GM19328 (cell line): Measurements from ENCODE around the gene NFIA.

ENCODE experiments used
- ATAC-seq: cut with Tn5 transposase; IDR thresholded peaks from one replicate; pipeline ENCODE4 v1.9.1; 2021; ENCODE audit warnings: mild to moderate bottlenecking, moderate library complexity; ENCODE audit not compliant: unreplicated experiment

NFIA gene

DNA sequence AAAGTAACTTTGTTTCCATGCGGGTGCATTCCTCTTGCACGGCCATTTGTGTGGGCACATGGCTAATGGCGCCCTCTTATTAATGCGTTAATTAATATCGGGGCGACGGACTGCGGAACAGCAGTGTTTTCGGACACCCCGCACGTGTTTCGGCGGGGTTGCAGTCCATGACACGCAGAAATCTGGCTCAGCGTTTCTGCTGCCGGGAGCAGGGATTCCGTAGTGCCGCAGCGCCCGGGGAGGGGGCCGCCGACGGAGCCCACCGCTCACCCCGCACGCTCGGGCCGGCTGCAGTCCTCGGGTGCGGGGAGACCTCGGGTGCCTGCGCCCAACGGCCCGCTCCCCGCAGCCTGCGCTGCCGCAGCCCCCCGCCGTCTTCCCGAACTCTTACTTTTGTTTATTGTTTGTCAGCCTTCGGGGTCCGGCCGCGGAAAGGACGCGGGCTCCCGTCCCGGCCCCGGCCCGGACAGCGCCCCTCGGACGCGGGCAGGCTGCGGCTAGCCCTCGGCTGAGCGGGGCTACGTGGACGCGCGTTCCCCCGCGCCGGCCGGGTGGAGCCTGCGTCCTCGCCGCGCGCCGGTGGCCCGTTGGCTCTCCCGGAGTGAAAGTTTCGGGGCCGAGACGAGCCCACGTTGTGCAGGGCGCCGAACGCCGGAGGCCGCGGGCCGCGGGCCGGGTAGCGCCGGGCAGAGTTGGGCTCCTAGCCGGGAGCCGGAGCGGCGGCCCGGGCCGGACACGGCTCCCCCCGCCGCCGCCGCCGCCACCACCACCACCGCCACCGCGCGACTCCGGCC lies 849 bp downstream of the NFIA start:
- ATAC-seq = no peak

DNA sequence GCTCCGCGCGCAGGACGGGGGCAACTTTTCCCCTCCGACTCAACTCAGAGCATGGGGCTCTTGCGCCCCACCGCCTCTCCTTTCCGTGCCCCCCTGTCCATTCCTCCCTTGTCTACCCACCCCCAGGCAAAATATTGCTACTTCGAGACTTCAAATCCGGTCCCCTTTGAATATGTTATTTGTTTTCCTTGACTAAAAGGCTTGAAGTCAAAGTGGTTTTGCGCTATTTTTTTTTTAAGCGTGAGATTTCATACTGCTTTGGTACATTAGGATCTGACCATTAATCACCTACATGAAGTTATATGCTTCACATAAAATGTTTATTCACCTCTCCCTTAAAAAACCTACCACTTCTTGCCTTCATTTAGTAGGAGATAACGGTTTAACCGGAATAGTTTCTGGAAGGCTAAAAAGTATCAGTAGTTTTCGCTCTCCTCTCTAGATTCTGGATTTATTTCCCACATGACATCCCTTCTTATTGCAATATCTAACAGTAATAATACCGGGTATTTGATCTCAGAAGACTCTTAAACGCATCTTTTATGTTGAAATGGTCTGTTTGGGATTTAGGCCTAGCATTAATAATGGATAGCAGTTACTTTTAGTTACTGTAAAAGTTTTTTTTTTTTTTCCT lies 1.6 kb downstream of the NFIA start:
- ATAC-seq = no peak

DNA sequence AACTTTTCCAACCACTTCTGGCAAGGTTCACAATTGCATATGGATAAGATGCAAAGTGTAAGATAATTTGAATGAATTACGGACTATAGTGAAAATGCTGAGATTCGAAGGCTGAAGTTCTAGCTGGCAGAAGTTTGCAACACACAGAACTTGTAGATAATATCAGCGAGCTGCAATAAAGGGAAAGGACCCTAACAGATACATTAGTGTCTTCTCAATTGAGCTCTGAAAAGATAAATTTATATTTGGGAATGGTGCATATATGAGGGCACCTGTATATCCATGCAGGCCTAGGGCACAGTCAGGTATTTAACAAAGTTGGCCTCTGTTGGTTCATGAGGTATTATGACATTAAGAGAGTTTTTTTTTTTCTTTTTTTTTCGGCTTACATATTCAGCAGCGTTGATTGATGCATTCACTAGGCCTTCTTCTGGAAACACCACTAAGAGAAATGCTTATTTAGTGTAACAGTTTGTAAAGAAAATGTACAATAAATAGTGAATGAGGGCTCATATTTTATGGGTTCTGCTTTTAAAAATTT lies 2.2 kb downstream of the NFIA start:
- ATAC-seq = no peak

DNA sequence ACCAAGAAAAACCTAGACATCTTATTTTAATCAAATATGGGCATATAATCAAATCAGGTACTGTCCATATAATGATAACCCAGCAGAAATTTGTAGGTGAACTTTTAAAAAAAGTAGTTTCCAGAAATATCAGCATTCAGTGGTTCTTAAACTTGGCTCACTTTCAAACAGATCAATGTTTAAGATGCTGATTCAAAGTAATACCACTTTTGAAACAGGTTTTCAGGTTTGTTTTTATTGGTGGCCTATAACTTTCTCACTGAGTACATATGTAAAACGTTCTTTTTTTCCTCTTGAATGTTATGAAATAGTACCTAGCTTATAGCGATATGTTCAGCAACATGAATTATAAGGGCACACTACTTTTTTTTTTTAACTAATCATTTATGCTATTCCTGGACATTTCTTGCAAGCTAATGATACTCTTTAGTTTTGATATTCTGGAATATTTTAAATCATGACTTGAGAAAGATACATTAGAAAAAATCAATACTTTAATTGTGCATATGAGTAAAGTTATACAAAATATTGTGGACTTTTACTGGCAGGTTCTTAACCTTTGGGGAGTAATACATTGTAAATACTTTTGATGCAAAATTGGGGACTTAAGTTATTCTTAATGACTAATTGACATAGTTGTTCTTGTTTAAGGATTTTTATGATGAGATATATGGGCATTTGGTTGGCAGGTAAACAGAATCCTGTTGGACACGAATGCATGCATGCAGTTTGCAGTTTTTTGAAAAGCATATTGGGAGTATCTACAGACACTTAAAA lies 3.0 kb downstream of the NFIA start:
- no peak for ATAC-seq

DNA sequence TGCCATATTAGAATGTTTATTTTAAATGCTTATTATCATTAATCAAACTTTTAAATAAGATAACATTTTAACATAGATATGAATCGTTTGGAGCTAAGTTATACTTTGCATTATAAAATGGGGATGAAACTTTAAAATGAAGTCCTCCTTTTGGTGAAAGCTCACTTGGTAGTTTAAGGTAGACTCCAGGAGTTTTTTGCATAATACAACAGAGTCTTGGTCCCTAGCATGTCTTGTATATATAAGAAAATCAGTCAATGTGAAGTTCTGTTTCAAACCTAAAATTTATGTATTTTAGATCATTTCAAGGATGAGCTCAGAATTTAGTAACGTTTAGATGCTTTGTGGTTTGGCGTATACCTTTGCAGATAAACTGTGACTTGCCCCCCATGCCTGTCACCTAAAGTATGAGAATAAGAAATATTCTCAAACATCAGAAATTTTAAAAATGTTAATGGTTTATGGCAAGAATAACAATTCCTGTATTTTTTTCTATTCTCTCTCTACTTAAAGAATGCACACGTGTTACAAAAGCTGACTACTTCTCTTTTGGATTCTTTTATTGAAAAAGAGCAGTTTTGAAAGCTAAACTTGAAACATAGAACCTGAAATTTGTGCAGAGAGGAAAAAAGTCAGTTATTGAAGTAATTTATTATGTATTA lies 3.8 kb downstream of the NFIA start:
- ATAC-seq = no peak

DNA sequence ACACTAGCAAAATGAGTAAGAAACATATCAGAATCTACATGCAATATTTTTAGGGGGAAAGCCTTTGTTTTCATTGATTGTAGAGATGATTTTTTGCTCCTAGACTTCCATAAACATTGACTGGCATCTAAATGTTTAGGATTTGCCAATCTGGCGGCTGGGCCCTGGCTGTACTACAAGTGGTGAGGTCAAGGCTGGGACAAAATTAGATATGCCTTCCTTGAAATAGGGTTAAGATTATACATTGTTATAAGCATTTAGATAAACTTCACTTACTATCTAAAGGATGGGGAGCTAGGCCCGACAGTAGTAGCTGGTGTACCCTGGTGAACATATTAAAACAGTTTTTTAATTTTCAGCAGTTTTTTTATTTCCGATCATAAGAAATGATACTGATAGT lies 5.2 kb downstream of the NFIA start:
- no peak for ATAC-seq

DNA sequence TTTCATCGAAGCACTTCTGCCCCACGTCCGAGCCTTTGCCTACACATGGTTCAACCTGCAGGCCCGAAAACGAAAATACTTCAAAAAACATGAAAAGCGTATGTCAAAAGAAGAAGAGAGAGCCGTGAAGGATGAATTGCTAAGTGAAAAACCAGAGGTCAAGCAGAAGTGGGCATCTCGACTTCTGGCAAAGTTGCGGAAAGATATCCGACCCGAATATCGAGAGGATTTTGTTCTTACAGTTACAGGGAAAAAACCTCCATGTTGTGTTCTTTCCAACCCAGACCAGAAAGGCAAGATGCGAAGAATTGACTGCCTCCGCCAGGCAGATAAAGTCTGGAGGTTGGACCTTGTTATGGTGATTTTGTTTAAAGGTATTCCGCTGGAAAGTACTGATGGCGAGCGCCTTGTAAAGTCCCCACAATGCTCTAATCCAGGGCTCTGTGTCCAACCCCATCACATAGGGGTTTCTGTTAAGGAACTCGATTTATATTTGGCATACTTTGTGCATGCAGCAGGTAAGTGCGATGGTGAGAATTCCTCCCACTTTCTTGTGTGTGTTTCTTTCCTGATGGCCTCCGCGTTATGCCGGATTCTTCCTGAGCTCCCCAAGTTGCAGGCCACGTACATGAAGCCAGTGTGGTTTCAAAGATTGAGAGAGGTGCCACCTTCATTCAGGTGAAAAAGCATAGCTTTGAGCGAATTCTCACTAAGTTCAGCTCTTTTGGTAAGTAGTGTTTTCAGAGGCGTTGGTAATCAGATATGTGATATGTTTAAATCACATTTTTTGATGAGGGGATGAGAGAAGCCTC lies 6.0 kb downstream of the NFIA start:
- ATAC-seq = no peak

DNA sequence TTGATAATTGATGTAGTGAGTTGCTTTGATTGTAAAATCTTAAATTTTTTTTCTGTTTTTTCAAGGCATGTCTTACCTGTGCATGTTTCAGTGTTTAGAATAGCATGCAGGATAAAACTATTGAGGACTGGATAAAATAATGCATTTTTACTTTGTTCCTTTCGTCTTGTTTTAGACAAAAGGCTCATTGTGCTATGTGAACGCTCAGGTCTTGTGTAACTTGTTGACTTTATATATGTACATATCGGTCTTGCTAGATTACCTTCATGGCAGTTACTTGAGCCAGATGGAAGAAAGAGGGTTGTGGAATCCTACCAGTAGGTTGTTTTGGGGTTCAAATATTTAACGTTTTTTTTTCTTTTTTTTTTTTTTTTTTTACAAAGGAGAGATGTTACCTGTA lies 7.0 kb downstream of the NFIA start:
- no peak for ATAC-seq

DNA sequence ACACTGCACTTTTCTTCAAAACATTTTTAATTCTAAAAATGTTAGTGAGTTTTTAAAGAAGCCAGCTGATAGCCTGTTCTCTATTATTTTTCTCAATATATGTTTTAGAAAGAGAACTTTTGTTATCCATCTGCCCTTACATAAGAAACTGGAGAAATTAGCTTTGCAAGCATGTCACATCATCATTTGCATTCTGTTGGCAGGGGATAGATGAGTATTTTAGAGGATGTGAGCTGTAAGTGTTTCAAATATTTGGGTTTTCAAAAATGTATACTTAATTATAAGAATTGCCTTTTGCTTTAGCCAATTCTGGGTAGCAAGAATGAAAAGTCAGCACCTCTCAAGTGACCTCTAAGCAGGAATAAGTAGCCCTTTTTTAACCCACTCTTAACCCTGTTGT lies 7.4 kb downstream of the NFIA start:
- no peak for ATAC-seq

DNA sequence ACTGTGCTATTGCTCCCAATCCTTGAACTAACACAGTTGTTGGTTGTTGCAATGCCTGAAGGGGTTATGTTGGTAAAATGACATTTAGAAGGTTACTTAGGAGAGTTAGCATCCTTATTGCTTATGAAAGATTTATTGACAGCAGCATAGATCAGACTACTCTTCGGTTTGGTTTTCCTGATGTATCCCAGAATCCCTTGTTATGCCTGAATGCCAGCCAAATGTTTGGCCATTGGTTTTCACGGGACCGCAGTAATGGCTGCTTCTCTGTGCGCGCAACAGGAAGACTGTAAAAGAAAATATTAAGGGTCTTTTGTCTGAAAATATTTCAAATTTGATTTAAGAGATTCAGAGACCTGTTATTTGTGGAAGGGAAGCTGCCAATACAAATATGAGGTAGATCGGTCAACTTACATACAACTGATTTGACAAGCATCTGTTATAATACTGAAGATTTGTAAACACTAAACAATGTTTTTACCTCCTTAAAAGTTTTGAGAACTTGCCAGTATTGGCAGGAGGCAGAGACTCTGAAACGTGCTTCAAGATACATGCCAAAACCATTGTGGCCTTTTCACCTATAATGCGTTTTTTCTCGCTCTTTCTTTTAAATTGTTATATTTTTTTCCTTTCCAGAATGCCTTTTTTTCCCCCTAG lies 8.3 kb downstream of the NFIA start:
- ATAC-seq = no peak

DNA sequence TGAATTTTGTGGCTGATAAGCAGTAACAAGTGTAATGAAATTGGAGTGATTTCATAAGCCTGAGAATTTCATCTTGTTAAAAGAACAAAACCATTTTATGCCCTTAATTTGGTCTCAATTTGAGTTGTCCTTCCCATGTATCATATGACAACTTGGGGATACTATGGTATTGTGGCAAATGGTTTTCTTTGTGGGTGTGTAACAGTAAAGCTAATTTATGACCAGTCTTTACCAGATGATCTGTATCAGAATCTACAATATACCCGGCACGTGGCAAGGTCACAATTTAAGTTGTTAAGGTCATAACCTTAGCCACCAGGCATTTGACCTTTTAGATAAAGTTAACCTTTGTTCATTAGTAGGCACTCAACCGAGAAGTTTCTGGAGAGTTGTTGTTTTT lies 9.1 kb downstream of the NFIA start:
- no peak for ATAC-seq

DNA sequence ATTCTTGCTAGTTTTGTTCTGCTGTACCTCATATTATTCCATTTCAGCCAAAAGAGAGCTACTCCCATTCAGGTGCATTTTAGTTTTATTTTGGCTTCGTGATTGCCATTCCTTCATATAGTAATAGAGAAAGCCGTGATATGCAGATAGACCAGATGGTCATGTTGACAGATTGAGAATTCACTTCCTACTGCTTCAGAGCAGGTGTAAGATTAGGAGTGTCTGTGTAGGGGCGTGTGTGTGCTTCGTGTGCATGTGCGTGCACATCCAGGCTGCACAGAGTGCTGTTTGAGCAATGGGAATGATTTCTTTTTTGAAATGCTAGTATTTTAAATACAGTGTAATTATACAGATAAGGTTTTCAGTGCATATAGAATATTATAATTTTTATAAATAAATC lies 10.3 kb downstream of the NFIA start:
- no peak for ATAC-seq

DNA sequence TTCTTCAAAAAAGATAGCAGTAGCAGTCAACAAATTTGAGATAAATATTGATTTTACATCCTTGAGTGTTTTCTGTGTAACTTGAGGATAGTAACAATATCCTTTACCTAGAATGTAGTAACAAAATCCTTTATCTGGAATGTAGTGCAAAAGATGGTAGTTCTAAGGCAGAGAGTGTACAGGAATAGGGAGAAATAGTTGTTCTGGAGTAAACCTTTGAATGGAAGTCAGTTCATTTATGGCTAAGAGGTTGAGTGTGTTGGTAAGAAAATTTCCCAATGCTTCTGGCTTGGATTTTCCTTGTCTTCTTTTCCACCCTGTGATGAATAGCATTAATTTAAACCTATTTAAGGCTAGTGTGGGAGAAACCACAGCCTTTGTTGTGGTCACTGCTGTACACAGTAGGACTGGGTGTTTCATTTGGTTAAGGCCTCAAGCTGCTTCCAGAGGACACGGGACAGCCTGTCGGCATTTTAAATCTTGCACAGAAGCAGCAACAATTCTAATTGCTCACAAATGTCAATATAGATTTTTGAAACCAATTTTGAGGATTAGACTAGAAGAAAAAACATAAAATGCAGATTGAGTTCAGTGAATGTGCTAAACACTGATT lies 11.3 kb downstream of the NFIA start:
- ATAC-seq = no peak

DNA sequence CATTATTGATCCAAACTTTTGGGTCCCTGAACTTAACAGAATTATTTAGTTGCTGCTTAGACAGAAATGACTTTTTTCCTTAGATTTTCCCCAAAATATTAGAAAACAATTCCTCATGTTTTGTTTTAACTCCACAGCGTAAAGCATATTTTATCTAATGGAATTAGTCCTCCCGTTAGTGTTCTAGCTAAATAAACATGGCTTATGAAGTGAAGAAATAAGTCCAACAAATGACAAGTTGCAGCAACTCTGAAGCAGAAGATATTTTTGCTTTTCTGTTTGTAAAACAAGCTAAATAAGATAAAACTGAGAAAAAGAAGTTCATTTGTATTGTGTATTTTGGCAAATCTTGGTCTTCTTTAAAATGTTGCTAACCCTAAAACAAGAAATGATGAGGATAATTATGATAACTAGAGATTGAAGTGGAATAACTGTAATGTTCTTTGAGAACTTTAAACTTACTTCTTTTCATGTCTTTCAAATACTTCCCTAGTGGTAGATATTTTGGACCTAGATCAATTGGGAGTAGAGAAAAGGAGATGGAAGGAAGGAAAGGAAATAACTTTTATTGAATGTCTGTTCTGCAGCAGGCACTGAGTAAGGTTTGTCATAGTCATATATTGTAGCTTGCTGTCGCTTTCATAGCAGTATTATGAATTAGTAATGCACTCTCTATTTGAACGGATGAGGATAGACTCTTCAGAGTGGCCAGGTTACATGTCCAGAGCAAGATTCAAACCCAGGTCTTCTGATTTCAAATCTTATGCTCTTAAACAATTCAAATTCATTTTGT lies 12.5 kb downstream of the NFIA start:
- no peak for ATAC-seq

DNA sequence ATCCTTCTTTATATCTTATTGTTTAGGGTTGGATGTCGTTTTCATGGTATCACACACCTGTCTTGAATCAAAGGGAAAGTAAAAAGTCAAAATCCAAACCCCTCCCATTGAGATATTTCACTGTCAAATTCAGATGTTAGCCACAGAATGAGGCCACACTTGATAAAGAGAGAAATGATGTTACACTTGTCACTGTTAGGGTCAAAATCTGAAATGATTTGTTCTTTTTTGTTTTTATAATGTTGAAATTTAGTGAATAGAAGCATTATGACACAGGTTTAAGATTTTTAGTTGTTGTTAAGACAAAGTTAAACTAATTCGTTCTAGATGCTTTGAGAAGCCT lies 13.1 kb downstream of the NFIA start:
- no peak for ATAC-seq

DNA sequence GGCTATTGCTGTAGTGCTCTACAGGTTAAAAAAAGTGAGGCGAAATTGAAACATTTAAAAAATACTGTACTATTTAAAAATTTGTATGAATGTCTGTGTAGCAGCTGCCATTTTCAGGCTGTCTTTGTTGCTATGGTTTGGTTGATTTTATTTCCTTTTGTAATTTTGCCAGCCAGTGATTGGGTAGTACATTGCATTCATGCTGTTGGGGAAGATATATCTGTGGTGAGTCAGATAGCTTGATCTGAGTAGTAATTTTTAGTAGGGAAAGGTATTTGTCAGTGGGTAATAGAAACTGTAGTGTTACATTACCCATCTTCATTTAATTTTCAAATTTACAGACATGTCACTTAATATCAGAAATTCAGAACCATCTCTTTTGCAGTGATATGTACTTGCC lies 15.0 kb downstream of the NFIA start:
- no peak for ATAC-seq

DNA sequence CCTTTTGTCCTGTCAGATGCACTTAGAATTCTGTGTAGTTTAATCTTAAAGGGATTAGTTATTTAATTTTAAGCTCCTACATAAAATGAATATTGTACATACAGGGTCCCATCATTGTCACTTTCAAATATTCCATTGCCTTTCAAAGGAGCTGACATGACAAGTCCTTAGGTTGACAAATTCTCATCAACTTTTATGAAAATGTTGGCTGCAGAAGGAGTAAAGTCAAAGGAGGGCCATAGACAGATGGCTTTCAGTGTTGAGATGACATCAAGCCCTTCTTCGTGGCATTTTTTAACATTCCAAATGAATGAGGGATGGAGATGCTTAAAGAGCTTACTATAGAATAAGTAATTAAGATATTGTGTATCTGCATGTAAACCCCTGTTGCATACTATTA lies 15.4 kb downstream of the NFIA start:
- no peak for ATAC-seq

DNA sequence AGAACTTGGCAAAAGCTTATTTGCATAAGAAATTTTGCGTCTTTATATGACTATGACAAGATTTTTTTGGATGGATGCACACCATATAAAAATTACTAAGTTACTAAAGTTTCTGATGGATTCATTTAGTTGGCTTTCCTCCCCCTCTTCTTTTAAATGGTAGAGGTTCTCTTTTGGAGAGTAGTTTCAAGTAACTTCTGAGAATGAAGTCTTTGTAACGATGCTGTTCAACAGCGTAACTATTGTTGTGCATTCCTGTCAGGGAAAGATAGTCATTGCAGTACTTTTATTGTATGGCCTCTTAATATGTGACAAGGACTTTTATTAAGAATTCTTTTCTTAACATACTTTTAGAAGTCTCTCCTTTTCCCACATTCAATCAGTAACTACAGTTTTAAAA lies 16.0 kb downstream of the NFIA start:
- ATAC-seq = no peak
